K562 (cell line): ENCODE results near the gene ZFYVE21. TPM values are rescaled to one million over a fixed set of nuclear protein-coding genes. Genes with fewer than 3 reads are reported as not detected.

Experiments
- CEBPG ChIP-seq, 3 experiments: fragments of 200-800 bp in 1 of 3; sonication (Bioruptor generic) in 1 of 3; sonication (generic) in 1 of 3; formaldehyde crosslinking in 1 of 3; IDR thresholded peaks in 2 of 3; conservative IDR thresholded peaks in 1 of 3; 2 replicates each; pipeline versions ENCODE4 v1.6.1 to v1.8.0; 2016 to 2022; ENCODE audit warnings: missing compliant biosample characterization in 2 of 3, missing genetic modification characterization in 2 of 3, mild to moderate bottlenecking in 1 of 3, missing genetic modification reagents in 1 of 3
- FIP1L1 ChIP-seq: fragments of 200-400 bp; formaldehyde crosslinking; IDR thresholded peaks from 2 replicates; pipeline ENCODE4 v1.6.1; 2018; ENCODE audit warnings: mild to moderate bottlenecking, low read depth, low read length; ENCODE audit not compliant: poor library complexity, severe bottlenecking
- GATA2 ChIP-seq: sonication (generic); formaldehyde crosslinking; IDR thresholded peaks from 2 replicates; pipeline ENCODE4 v1.4.0; 2020; ENCODE audit warnings: mild to moderate bottlenecking, missing genetic modification reagents
- HNRNPL ChIP-seq: fragments of 200-400 bp; formaldehyde crosslinking; IDR thresholded peaks from 2 replicates; pipeline ENCODE4 v1.6.1; 2017; ENCODE audit warnings: low read depth, mild to moderate bottlenecking, low read length
- IRF1 ChIP-seq: sonication (generic); formaldehyde crosslinking; IDR thresholded peaks from 2 replicates; pipeline ENCODE4 v1.8.0; 2022; ENCODE audit warnings: missing genetic modification reagents, mild to moderate bottlenecking, borderline replicate concordance
- PHF20 ChIP-seq: fragments of 450-650 bp; IDR thresholded peaks from 2 replicates; pipeline ENCODE4 v1.6.1; 2018; ENCODE audit not compliant: partially characterized antibody
- POLR2G ChIP-seq: fragments of 200-400 bp; formaldehyde crosslinking; IDR thresholded peaks from 2 replicates; pipeline ENCODE4 v1.6.1; 2017; ENCODE audit warnings: low read depth, mild to moderate bottlenecking, antibody characterized with exemption, low read length, moderate library complexity
- POLR2H ChIP-seq: IDR thresholded peaks from 2 replicates; pipeline ENCODE4 v1.6.1; 2016; ENCODE audit warnings: missing genetic modification characterization, low read depth, mild to moderate bottlenecking, control low read depth, missing compliant biosample characterization, moderate library complexity
- SAP30 ChIP-seq: fragments of 200-600 bp; sonication (generic); IDR thresholded peaks from 2 replicates; pipeline ENCODE4 v1.6.1; 2012; ENCODE audit warnings: borderline replicate concordance, low read depth, mild to moderate bottlenecking, moderate library complexity, low read length, control low read depth, inconsistent platforms; ENCODE audit not compliant: insufficient read depth, poor library complexity, severe bottlenecking
- SP1 ChIP-seq: sonication (generic); formaldehyde crosslinking; IDR thresholded peaks from 2 replicates; pipeline ENCODE4 v1.8.1; 2022; ENCODE audit warnings: mild to moderate bottlenecking, missing genetic modification reagents
- SPI1 ChIP-seq: IDR thresholded peaks from 2 replicates; pipeline ENCODE4 v1.6.1; 2011; ENCODE audit warnings: low read depth, low read length, control low read depth, borderline replicate concordance
- USF1 ChIP-seq: sonication (generic); formaldehyde crosslinking; IDR thresholded peaks from 2 replicates; pipeline ENCODE4 v1.9.0; 2022; ENCODE audit warnings: mild to moderate bottlenecking, missing genetic modification reagents
- ZFP36 ChIP-seq: fragments of 150-350 bp; IDR thresholded peaks from 2 replicates; pipeline ENCODE4 v1.6.1; 2018; ENCODE audit warnings: low read length, low read depth; ENCODE audit not compliant: partially characterized antibody
- ZNF184 ChIP-seq: sonication (generic); formaldehyde crosslinking; IDR thresholded peaks from 2 replicates; pipeline ENCODE4 v1.5.0; 2020; ENCODE audit warnings: missing genetic modification reagents
- ZNF23 ChIP-seq: fragments of 250-450 bp; sonication (Bioruptor Pico); IDR thresholded peaks from 2 replicates; pipeline ENCODE4 v1.4.0; 2020; ENCODE audit warnings: mild to moderate bottlenecking
- ZNF324 ChIP-seq: fragments of 250-450 bp; sonication (Bioruptor Pico); IDR thresholded peaks from 2 replicates; pipeline ENCODE4 v1.4.0; 2020; ENCODE audit warnings: mild to moderate bottlenecking
- ZNF444 ChIP-seq: fragments of 250-450 bp; sonication (Bioruptor Pico); IDR thresholded peaks from 2 replicates; pipeline ENCODE4 v1.4.0; 2020; ENCODE audit warnings: mild to moderate bottlenecking, moderate library complexity
- ZNF507 ChIP-seq: conservative IDR thresholded peaks from 2 replicates; pipeline ENCODE4 v1.6.1; 2017; ENCODE audit warnings: missing genetic modification characterization, missing compliant biosample characterization
- ZNF785 ChIP-seq: fragments of 250-450 bp; sonication (Bioruptor Pico); IDR thresholded peaks from 2 replicates; pipeline ENCODE4 v1.4.0; 2020; ENCODE audit warnings: mild to moderate bottlenecking
- polyA plus RNA-seq, 8 experiments: library from polyadenylated mRNA; depleted of rRNA in 4 of 8; stranded (reverse) in 5 of 8; unstranded in 3 of 8; fragments of >200 nt; fragmentation: Nextera tagmentation in 2 of 8; fragmentation: Illumina TruSeq in 1 of 8; extraction: Ambion mirVana in 2 of 8; extraction: Trizol in 1 of 8; gene quantifications; 2 replicates each; pipeline versions ENCODE4 v1.2.1 to v1.2.3, GENCODE V29; 2011 to 2014; ENCODE audit warnings: inconsistent platforms in 1 of 8, missing spikeins in 1 of 8
- total RNA-seq, 7 experiments: library from RNA; depleted of rRNA in 6 of 7; stranded (reverse); fragments of >200 nt in 6 of 7; fragmentation: Illumina TruSeq in 2 of 7; extraction: Trizol in 2 of 7; gene quantifications; 2 replicates each; pipeline versions ENCODE4 v1.2.1 to v1.2.3, GENCODE V29; 2011 to 2021; ENCODE audit warnings: low replicate concordance in 1 of 7
- TF ChIP-seq, protein P1 (sequence below): fragments of 250-450 bp; sonication (Bioruptor Pico); IDR thresholded peaks from 2 replicates; pipeline ENCODE4 v1.5.0; 2020; ENCODE audit warnings: mild to moderate bottlenecking, borderline replicate concordance

Gene ZFYVE21
- total and polyA plus RNA-seq, 9 of the 15 experiments (the other 6 are each of a cell fraction or from before 2014, with no cell fraction given) = 0.90 to 23.1 (median 15.6) TPM

GRCh38 chr14:103715052-103716000 lies at the start of gene ZFYVE21, which contains the start of gene XRCC3 (continued):
- TF ChIP-seq, protein P1, sequence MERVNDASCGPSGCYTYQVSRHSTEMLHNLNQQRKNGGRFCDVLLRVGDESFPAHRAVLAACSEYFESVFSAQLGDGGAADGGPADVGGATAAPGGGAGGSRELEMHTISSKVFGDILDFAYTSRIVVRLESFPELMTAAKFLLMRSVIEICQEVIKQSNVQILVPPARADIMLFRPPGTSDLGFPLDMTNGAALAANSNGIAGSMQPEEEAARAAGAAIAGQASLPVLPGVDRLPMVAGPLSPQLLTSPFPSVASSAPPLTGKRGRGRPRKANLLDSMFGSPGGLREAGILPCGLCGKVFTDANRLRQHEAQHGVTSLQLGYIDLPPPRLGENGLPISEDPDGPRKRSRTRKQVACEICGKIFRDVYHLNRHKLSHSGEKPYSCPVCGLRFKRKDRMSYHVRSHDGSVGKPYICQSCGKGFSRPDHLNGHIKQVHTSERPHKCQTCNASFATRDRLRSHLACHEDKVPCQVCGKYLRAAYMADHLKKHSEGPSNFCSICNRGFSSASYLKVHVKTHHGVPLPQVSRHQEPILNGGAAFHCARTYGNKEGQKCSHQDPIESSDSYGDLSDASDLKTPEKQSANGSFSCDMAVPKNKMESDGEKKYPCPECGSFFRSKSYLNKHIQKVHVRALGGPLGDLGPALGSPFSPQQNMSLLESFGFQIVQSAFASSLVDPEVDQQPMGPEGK (CRISPR knock-in tag) = no peak
- TF ChIP-seq ZNF324 (no peak), SAP30 (no peak), ZNF184 (CRISPR knock-in tag) (no peak), GATA2 (no peak), IRF1 (CRISPR knock-in tag) (no peak), ZFP36 (no peak), HNRNPL (no peak), SP1 (CRISPR knock-in tag) (peak; percentile 96), ZNF444 (CRISPR knock-in tag) (no peak), POLR2G (peak; percentile 93), ZNF23 (no peak), ZNF507 (tag) (no peak), FIP1L1 (no peak), PHF20 (no peak), USF1 (peak; percentile 88), ZNF785 (CRISPR knock-in tag) (no peak), SPI1 (no peak), CEBPG (CRISPR knock-in tag; IDR thresholded peaks at IDR 0.05) (no peak), CEBPG (tag; conservative IDR thresholded peaks at IDR 0.05 in 1 of 2, IDR thresholded peaks at IDR 0.05 in 1 of 2) (no peak), POLR2H (tag) (peak; percentile 69; the same call in 1 of the 2 replicates)
